Activated T-helper 17 cell treated with anti-CD3 and anti-CD28 coated beads, Interleukin-2, amount 50 U/mL, for 72 hours (primary cell): Measurements from ENCODE around the gene AKR1E2. TPM values are rescaled to one million over a fixed set of nuclear protein-coding genes. Genes with fewer than 3 reads are reported as not detected.

Experiments used
- ATAC-seq: fragments of 150-1000 bp; cut with Tn5 transposase; replicated peaks from 2 replicates; pipeline ENCODE4 v1.10.0; 2021; ENCODE audit warnings: mild to moderate bottlenecking, moderate library complexity
- H3K27ac Mint-ChIP-seq: one replicate; pipeline ENCODE4 v1.8.0; 2022; ENCODE audit warnings: mixed read lengths
- H3K27me3 Mint-ChIP-seq: one replicate; pipeline ENCODE4 v1.8.0; 2022; ENCODE audit warnings: mixed read lengths
- H3K36me3 Mint-ChIP-seq: one replicate; pipeline ENCODE4 v1.8.0; 2022; ENCODE audit warnings: low read depth, mild to moderate bottlenecking, mixed read lengths
- H3K4me1 Mint-ChIP-seq: one replicate; pipeline ENCODE4 v1.8.0; 2022; ENCODE audit warnings: mixed read lengths
- H3K4me3 Mint-ChIP-seq: one replicate; pipeline ENCODE4 v1.8.0; 2022; ENCODE audit warnings: mild to moderate bottlenecking, mixed read lengths
- H3K9me3 Mint-ChIP-seq: one replicate; pipeline ENCODE4 v1.8.0; 2022; ENCODE audit warnings: mixed read lengths
- total RNA-seq, 2 donors: library from RNA; stranded (reverse); gene quantifications; one replicate each; pipeline ENCODE4 v1.2.3, GENCODE V29; 2022

AKR1E2 gene
- total RNA-seq, 2 donors from 2014 or later: 1.9 to 3.7 TPM

DNA sequence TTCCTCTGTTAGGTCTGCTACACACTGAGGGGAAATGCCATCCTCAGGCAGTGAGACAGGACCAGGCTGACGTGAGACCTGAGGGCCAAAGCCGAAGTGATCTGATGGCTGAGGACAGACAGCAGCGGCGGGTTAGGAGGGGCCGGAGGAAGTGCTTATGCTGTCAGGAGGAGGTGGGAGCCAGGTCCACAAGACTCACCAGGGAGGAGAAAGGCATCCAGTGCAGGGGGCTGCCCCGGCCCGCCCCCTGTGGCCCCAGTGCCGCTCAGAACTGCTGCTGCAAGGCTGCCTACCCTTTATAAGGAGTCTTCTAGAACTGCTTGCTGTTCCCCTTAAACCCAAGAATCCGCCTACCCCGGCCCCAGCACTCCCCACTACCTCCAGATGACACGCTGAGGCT is 19.8 kb downstream of the AKR1E2 start:
- Mint-ChIP-seq H3K4me1 (peaks cover 8% of the 10 kb centered on the region), H3K4me3 (no peak overlapping the region), H3K9me3 (no peaks in the 10 kb centered on the region), H3K36me3 (no peaks in the 10 kb centered on the region), H3K27me3 (no peaks in the 10 kb centered on the region), H3K27ac (no peak overlapping the region)
- no peak for ATAC-seq

- peaks cover 8% of the 10 kb centered on the region for H3K4me1 Mint-ChIP-seq
- no peaks in the 10 kb centered on the region for H3K9me3 Mint-ChIP-seq
- H3K36me3 Mint-ChIP-seq: no peaks in the 10 kb centered on the region
- no peak for ATAC-seq
- no peak overlapping the region for H3K4me3 Mint-ChIP-seq
- no peak overlapping the region for H3K27ac Mint-ChIP-seq
- H3K27me3 Mint-ChIP-seq: no peaks in the 10 kb centered on the region
Measured at GRCh38 chr10:4846775-4847174, 20.8 kb downstream of the AKR1E2 start.

DNA sequence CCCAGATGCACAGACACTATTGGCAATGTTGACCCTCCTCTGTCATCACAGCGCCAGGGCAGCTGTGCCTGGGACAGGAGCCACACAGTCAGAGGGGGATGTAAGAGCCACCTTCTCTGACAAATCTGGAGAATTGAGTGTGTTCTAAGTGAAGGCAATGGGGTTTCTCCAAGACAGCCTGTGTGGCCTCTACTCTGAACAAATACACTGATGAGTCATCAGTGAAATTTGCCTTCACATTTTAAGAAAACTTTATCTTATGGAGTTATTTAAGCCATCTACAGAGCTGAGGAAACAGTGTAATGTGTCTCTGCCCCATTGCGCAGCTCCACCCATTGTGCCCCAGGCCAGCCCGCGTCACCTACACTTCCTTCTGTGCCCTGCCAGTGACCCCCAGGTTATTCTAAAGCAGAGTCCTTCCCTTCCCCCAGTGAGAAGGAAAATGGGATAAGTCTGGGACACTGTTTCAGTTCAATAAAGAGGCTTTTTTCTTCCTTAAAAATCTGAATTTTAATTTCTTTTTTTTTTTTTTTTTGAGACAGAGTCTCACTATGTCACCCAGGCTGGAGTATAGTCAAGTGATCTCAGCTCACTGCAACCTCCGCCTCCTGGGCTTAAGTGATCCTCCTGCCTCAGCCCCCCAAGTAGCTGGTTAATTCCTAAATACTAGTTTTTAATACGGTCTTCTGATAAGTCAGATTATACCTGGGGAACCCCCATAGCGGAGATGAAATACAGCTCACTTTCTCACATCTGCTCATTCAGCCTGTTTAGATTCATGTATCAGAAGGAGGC is 21.8 kb downstream of the AKR1E2 start:
- H3K4me3 Mint-ChIP-seq: no peak overlapping the region

DNA sequence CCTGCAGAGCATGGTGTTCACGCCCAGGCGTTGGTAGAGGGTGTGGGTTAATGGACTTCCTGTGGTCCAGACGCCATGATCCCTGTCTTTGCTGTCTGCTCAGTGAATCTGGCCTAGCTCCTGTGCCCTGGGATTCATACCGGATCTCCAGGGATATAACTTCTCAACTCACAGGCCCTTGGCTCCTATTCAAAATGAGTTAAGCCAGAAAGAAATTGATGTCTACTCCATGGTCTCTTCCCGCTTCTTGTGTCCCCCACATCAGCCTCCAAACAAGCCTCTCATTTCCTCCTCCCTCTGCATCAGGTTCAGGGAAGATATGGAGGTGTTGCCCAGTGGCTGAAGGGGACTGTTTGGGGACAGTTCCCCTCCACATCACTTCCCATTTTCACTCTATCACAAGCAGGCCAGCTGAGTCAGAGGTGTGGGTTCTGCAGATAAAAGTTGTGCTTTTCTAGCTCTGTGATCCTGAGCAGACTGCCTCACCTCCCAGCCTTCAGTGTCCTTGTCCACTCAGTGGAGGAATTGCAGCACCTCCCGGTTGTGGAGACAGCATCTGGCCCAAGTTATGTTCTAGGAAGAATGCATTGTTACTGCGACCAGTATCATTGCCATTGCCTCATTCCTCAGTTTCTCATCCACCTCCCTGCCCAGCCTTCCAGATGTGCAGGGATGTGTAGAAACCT is 22.5 kb downstream of the AKR1E2 start:
- no peaks in the 10 kb centered on the region for H3K9me3 Mint-ChIP-seq
- no peaks in the 10 kb centered on the region for H3K27me3 Mint-ChIP-seq
- no peak overlapping the region for H3K4me3 Mint-ChIP-seq
- no peak overlapping the region for H3K27ac Mint-ChIP-seq
- ATAC-seq: no peak
- H3K4me1 Mint-ChIP-seq: peaks cover 8% of the 10 kb centered on the region
- no peaks in the 10 kb centered on the region for H3K36me3 Mint-ChIP-seq

More for the DNA sequence above, 21.8 kb downstream of the AKR1E2 start:
- Mint-ChIP-seq H3K27me3 (no peaks in the 10 kb centered on the region), H3K27ac (no peak overlapping the region), H3K9me3 (no peaks in the 10 kb centered on the region), H3K4me1 (peaks cover 8% of the 10 kb centered on the region), H3K36me3 (no peaks in the 10 kb centered on the region)
- ATAC-seq: no peak

GRCh38 chr10:4849042-4849402 is 23.0 kb downstream of the AKR1E2 start:
- Mint-ChIP-seq H3K36me3 (no peaks in the 10 kb centered on the region), H3K4me3 (peak overlapping the region; percentile 17), H3K27ac (no peak overlapping the region), H3K9me3 (no peaks in the 10 kb centered on the region), H3K27me3 (no peaks in the 10 kb centered on the region), H3K4me1 (peaks cover 8% of the 10 kb centered on the region)
- ATAC-seq: no peak

GRCh38 chr10:4849555-4850242 is 23.7 kb downstream of the AKR1E2 start:
- peak overlapping the region; percentile 17 for H3K4me3 Mint-ChIP-seq
- no peaks in the 10 kb centered on the region for H3K27me3 Mint-ChIP-seq
- no peaks in the 10 kb centered on the region for H3K36me3 Mint-ChIP-seq
- peak; percentile 94 for ATAC-seq
- H3K27ac Mint-ChIP-seq: no peak overlapping the region
- peaks cover 8% of the 10 kb centered on the region for H3K4me1 Mint-ChIP-seq
- no peaks in the 10 kb centered on the region for H3K9me3 Mint-ChIP-seq

DNA sequence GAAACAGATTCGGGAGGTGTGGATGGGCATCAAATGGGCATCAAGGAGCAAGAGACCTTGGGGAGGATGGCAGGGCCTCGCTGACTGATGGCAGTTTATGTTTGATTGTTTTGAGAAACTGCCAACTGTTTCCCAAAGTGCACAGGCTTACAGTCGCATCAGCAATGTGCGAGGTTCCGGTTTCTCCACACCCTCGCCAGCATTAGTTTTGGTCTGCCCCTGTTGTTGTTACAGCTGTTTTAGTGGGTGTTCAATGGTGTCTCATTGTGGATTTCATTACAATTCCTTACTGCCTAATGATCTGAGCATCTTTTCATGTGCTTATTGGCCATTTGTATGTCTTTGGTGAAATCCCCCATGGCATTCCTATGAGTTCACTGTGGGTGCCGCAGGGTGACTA is 24.4 kb downstream of the AKR1E2 start:
- no peak overlapping the region for H3K4me3 Mint-ChIP-seq
- H3K9me3 Mint-ChIP-seq: no peaks in the 10 kb centered on the region

GRCh38 chr10:4851176-4851575 is 25.2 kb downstream of the AKR1E2 start:
- Mint-ChIP-seq H3K4me1 (peaks cover 8% of the 10 kb centered on the region), H3K36me3 (no peaks in the 10 kb centered on the region), H3K4me3 (no peak overlapping the region), H3K9me3 (no peaks in the 10 kb centered on the region), H3K27ac (no peak overlapping the region), H3K27me3 (no peaks in the 10 kb centered on the region)
- ATAC-seq: no peak

More for the DNA sequence above, 24.4 kb downstream of the AKR1E2 start:
- Mint-ChIP-seq H3K4me1 (peaks cover 8% of the 10 kb centered on the region), H3K27me3 (no peaks in the 10 kb centered on the region), H3K36me3 (no peaks in the 10 kb centered on the region), H3K27ac (no peak overlapping the region)
- no peak for ATAC-seq

- Mint-ChIP-seq H3K27me3 (no peaks in the 10 kb centered on the region), H3K9me3 (no peaks in the 10 kb centered on the region), H3K36me3 (no peaks in the 10 kb centered on the region)
Measured at GRCh38 chr10:4851846-4852245, 25.8 kb downstream of the AKR1E2 start.

GRCh38 chr10:4865945-4866661 is 40.1 kb downstream of the AKR1E2 start:
- Mint-ChIP-seq H3K27ac (no peak overlapping the region), H3K9me3 (no peaks in the 10 kb centered on the region), H3K36me3 (no peaks in the 10 kb centered on the region), H3K27me3 (peaks cover 3% of the 10 kb centered on the region), H3K4me3 (no peak overlapping the region), H3K4me1 (no peaks in the 10 kb centered on the region)
- no peak for ATAC-seq

More at GRCh38 chr10:4851846-4852245, 25.8 kb downstream of the AKR1E2 start:
- Mint-ChIP-seq H3K27ac (no peak overlapping the region), H3K4me3 (no peak overlapping the region), H3K4me1 (peaks cover 8% of the 10 kb centered on the region)
- no peak for ATAC-seq

DNA sequence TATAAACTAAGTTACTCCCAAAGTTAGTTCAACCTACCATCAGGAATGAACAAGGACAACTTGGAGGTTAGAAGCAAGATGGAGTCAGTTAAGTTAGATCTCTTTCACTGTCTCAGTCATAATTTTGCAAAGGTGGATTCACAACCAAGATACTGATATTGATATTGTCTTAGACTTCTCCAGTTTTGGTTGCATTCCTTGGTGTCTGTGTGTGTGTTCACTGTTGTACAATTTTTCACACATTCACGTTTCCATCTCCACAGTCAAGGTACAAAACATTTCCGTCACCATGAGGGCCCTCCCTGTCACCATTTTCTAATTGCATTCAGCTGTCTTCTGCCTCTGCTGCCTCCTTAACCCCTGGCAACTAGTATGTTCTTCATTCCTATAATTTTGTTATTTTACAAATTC is 41.1 kb downstream of the AKR1E2 start:
- ATAC-seq: no peak
- H3K4me3 Mint-ChIP-seq: no peak overlapping the region
- H3K4me1 Mint-ChIP-seq: no peaks in the 10 kb centered on the region
- H3K27me3 Mint-ChIP-seq: peaks cover 3% of the 10 kb centered on the region
- H3K9me3 Mint-ChIP-seq: no peaks in the 10 kb centered on the region
- H3K36me3 Mint-ChIP-seq: no peaks in the 10 kb centered on the region
- H3K27ac Mint-ChIP-seq: no peak overlapping the region

GRCh38 chr10:4867520-4868356 is 41.7 kb downstream of the AKR1E2 start:
- peaks cover 6% of the 10 kb centered on the region for H3K27me3 Mint-ChIP-seq
- H3K4me3 Mint-ChIP-seq: no peak overlapping the region
- no peaks in the 10 kb centered on the region for H3K4me1 Mint-ChIP-seq
- no peak for ATAC-seq
- no peaks in the 10 kb centered on the region for H3K9me3 Mint-ChIP-seq
- H3K36me3 Mint-ChIP-seq: no peaks in the 10 kb centered on the region
- no peak overlapping the region for H3K27ac Mint-ChIP-seq

DNA sequence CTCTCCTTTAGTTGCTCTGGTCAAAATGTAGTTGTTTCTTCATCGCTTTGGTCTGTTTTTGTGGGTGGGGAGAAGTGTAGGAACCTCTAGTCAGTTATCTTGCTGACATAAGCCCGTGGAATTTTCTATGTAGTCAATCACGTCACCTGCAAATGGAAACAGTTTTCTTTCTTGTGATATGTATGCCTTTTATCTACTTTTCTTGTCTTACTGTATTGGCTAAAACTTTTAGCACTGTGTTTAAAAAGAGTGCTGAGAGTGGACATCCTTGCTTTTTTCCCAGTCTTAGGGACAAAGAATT is 42.3 kb downstream of the AKR1E2 start:
- Mint-ChIP-seq H3K4me1 (no peaks in the 10 kb centered on the region), H3K36me3 (no peaks in the 10 kb centered on the region)

DNA sequence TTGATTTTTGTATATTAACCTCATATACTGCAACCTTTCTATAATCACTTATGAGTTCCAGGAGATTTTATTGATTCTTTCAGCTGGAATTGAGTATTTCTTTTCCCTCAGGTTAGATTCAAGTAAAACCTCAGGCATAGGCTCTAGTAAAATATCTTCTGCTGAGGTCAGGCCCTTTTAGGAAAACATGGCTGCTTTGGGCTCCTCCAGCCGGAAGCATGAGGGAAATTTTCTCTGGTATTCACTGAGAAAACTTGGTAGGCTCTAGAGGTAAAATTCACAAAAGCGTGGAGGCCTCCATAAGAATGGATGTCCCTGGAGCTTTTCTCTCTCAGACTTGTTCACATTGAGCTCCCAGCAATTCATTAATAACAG is 56.7 kb downstream of the AKR1E2 start:
- no peaks in the 10 kb centered on the region for H3K27me3 Mint-ChIP-seq

More for the DNA sequence above, 42.3 kb downstream of the AKR1E2 start:
- Mint-ChIP-seq H3K27ac (no peak overlapping the region), H3K4me3 (no peak overlapping the region), H3K9me3 (no peaks in the 10 kb centered on the region), H3K27me3 (peaks cover 10% of the 10 kb centered on the region)
- ATAC-seq: no peak

More for the DNA sequence above, 56.7 kb downstream of the AKR1E2 start:
- Mint-ChIP-seq H3K36me3 (no peaks in the 10 kb centered on the region), H3K4me3 (no peak overlapping the region), H3K27ac (no peak overlapping the region), H3K9me3 (no peaks in the 10 kb centered on the region), H3K4me1 (no peaks in the 10 kb centered on the region)
- ATAC-seq: no peak
